Thymus (tissue), 11 donors: ENCODE measurements around the gene CHCT1. TPM values are rescaled to one million over a fixed set of nuclear protein-coding genes. Genes with fewer than 3 reads are reported as not detected.

Experiments used
- DNase-seq, 9 donors: peaks; one replicate each; pipeline ENCODE4 v3.0.0-alpha.2; 2013; ENCODE audit warnings: low spot score in 9 of 9, low read depth in 6 of 9, missing footprints in 1 of 9
- H3K27ac ChIP-seq, 2 donors: one replicate each; pipeline ENCODE4 v1.5.1; 2013; ENCODE audit warnings: control low read depth in 1 of 2, low read depth in 1 of 2, low read length in 1 of 2, mild to moderate bottlenecking in 1 of 2, moderate library complexity in 1 of 2
- H3K27me3 ChIP-seq, 2 donors: one replicate each; pipeline ENCODE4 v1.5.1; 2013; ENCODE audit warnings: low read length in 1 of 2; ENCODE audit not compliant: control insufficient read depth in 2 of 2, insufficient read depth in 1 of 2
- H3K36me3 ChIP-seq, 2 donors: one replicate each; pipeline ENCODE4 v1.5.1; 2013; ENCODE audit warnings: low read length in 1 of 2, mild to moderate bottlenecking in 1 of 2, moderate library complexity in 1 of 2; ENCODE audit not compliant: control insufficient read depth in 2 of 2, insufficient read depth in 2 of 2
- H3K4me1 ChIP-seq, 2 donors: one replicate each; pipeline ENCODE4 v1.5.1; 2013; ENCODE audit warnings: low read length in 2 of 2; ENCODE audit not compliant: control insufficient read depth in 2 of 2, insufficient read depth in 2 of 2
- H3K4me3 ChIP-seq, 2 donors: one replicate each; pipeline ENCODE4 v1.5.1; 2013; ENCODE audit warnings: low read length in 2 of 2, control low read depth in 1 of 2, mild to moderate bottlenecking in 1 of 2
- H3K9me3 ChIP-seq, 2 donors: one replicate each; pipeline ENCODE4 v1.5.1; 2013; ENCODE audit warnings: low read length in 1 of 2, mild to moderate bottlenecking in 1 of 2; ENCODE audit not compliant: control insufficient read depth in 2 of 2, insufficient read depth in 1 of 2
- WGBS: extraction: QIAGEN DNeasy Blood & Tissue Kit; methylation state at CpG from one replicate; pipeline ENCODE4 v1.1.7; 2013; 5-methylcytosine and 5-hydroxymethylcytosine counted together
- polyA plus RNA-seq: library from polyadenylated mRNA; stranded (reverse); fragments of 200-250 nt; gene quantifications from one replicate; pipeline ENCODE4 v1.2.3, GENCODE V29; 2013
- total RNA-seq: library from RNA; stranded (reverse); fragments of 120-200 nt; gene quantifications from one replicate; pipeline ENCODE4 v1.2.4, GENCODE V29; 2013
- donor health status: healthy.

Gene CHCT1
- total and polyA plus RNA-seq, 2 donors: 0.05 to 0.09 TPM

DNA sequence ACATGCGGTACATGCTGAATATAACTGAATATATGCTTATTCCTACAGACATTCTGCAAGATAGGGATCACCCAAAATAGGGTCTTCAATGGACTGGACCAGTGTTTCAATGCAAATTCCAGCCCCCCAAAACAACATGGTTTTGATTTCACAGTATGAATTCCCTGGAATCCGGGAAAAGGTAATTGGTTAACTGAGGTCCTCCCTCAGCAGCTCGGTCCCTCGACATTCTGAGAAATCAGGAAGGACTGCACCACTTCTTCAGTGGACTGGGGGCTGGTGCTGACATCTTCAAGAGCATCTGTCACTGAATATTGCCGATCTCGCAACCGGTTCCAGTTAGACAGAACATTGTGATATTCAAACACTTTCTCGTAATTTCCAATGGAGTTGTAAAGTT is 25.1 kb downstream of the CHCT1 start:
- H3K27me3 ChIP-seq: no peaks in the 10 kb centered on the region
- no peak overlapping the region for H3K4me3 ChIP-seq
- no peak for DNase-seq
- no peaks in the 10 kb centered on the region for H3K9me3 ChIP-seq
- 98% methylated on average over 8 of the region's 8 CpGs for WGBS
- H3K36me3 ChIP-seq: peaks cover 22 to 33% of the 10 kb centered on the region in 2 donors
- H3K4me1 ChIP-seq: no peaks in the 10 kb centered on the region
- no peak overlapping the region for H3K27ac ChIP-seq

DNA sequence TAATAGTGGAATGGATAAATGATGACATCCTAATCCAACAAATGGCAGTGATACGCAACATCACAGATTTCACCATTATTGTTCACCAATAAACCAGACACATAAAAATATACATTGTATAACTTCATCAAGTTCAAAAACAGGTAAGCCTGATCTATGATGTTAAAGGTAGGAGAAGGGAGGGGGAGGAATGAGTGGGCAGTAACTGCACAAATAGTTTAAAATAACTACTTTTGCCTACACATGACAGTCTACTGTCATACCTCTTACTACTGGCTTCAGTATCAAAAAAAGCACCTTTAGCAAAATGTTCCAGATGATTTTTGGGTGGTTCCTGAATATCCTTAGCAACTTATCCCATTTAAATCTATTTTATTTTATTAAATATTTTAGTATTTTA is 28.8 kb downstream of the CHCT1 start:
- no peak for DNase-seq
- Histone ChIP-seq H3K27me3 (no peaks in the 10 kb centered on the region), H3K9me3 (no peaks in the 10 kb centered on the region), H3K36me3 (peaks cover 38 to 45% of the 10 kb centered on the region in 2 donors), H3K27ac (no peak overlapping the region), H3K4me3 (no peak overlapping the region), H3K4me1 (no peaks in the 10 kb centered on the region)
- 100% methylated on average over 1 of the region's 1 CpG for WGBS

DNA sequence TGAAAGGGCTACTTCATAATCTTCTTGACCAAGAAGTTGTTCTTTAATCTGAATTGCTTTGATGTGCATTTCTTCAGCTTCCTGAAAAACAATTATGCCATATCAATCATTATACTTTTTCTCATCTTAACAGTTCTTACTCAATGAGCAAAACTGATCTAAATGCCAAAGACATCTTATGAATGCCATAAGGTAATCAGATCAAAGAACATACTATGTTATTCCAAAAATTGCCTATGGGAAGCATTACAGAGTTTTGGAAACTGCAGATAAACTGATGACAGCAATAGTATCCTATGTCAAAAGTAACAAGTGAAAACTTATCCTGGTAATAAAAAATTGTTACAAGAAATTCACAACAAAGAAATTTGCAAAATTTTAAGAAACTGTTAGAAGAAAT is 29.7 kb downstream of the CHCT1 start:
- H3K27ac ChIP-seq: no peak overlapping the region

DNA sequence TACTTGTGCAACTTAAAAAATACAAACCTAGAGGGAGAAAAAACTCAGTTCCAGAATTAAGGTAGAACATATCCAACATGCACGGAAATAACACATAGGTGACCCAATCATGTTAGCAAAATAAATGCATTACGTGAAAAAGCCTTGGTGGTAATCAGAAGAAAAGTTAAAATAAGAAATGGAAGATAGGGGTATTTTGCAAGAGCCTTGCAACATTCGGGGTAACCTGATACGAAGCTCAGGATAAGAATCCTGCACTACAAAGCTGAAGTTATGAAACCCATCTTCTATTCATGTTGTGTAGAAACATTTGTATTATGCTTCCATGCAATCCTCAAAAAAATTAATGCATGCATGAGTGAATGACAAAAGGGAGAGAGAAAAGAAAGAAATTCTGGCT is 33.1 kb downstream of the CHCT1 start:
- H3K4me3 ChIP-seq: no peak overlapping the region
- no peaks in the 10 kb centered on the region for H3K4me1 ChIP-seq
- 86% methylated on average over 4 of the region's 4 CpGs for WGBS
- no peak for DNase-seq
- H3K27ac ChIP-seq: no peak overlapping the region
- peaks cover 33 to 45% of the 10 kb centered on the region in 2 donors for H3K36me3 ChIP-seq
- no peaks in the 10 kb centered on the region for H3K27me3 ChIP-seq
- no peaks in the 10 kb centered on the region for H3K9me3 ChIP-seq

More for the DNA sequence above, 29.7 kb downstream of the CHCT1 start:
- DNase-seq: no peak
- no peaks in the 10 kb centered on the region for H3K4me1 ChIP-seq
- H3K9me3 ChIP-seq: no peaks in the 10 kb centered on the region
- no peaks in the 10 kb centered on the region for H3K27me3 ChIP-seq
- H3K36me3 ChIP-seq: peaks cover 37 to 42% of the 10 kb centered on the region in 2 donors
- no peak overlapping the region for H3K4me3 ChIP-seq

DNA sequence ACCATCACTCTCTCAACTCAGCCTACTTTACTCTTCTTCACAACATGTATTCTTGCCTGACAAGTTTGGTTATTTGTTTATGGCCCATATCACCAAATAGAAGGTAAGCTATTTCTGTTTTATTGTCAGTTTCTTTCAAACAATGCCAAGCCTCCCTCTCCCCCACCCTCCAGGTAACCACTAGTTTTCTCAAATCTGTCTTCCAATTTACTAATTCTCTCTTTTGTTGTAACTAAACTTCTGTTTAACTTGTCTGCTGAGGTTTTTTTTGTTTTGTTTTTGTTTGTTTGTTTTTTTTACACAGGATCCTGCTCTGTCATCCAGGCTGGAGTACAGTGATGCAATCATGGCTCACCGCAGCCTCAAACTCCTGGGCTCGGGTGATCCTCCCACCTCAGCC is 34.9 kb downstream of the CHCT1 start:
- Histone ChIP-seq H3K9me3 (no peaks in the 10 kb centered on the region), H3K27ac (no peak overlapping the region), H3K4me1 (no peaks in the 10 kb centered on the region), H3K4me3 (no peak overlapping the region), H3K36me3 (peaks cover 33 to 50% of the 10 kb centered on the region in 2 donors), H3K27me3 (no peaks in the 10 kb centered on the region)
- WGBS: 98% methylated on average over 2 of the region's 2 CpGs
- no peak for DNase-seq

DNA sequence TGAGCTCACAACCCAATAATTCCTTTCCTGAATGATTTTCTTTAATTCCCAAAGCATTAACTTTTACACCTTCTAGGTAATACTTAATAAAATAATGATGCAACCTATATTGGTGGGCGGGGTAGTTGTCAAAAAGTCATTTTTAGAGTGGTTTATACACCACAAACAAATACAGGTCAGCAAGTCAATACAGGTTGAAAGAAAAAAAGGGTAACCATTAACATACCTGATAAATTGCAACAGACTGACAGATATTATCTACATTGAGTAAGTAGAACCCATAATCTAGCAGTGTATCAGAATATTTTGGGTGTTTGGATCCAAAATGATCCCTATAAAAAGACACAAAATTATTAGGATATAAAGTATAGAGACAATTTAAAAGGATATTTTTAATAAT is 39.3 kb downstream of the CHCT1 start:
- Histone ChIP-seq H3K36me3 (peaks cover 30 to 56% of the 10 kb centered on the region in 2 donors), H3K4me3 (no peak overlapping the region)
- WGBS: 97% methylated on average over 1 of the region's 1 CpG

DNA sequence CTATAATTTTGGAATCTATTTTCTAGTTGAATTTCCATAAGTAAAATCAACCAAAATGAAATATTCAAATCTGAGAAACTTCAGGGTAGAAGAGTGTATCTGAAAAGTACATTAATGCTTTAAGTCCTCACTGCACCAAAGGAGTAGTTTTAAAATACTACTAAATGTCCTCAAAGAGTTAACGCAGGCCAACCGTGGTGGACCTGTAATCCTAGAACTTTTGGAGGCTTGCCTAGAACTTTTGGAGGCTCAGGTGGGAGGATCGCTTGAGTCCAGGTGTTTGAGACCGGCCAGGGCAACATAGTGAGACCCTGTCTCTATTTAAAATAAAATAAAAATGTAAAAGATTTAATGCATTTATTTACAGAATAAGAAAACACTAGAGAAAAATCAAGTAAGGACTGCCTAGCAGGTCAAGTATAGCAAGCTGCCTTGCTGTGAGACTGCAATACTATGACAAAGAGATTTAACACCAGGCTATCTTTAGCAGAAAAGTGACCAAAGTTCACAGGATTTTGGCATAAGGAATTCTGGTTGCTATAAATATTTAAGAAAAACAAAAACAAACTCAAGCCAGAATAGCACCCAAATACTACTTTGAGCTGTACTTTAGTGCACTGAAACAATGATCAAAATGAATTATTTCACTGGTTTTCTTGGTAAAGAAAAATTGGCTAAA is 41.0 kb downstream of the CHCT1 start:
- H3K4me3 ChIP-seq: no peak overlapping the region
- H3K4me1 ChIP-seq: no peaks in the 10 kb centered on the region
- no peaks in the 10 kb centered on the region for H3K27me3 ChIP-seq
- no peaks in the 10 kb centered on the region for H3K9me3 ChIP-seq
- no peak for DNase-seq
- no peak overlapping the region for H3K27ac ChIP-seq
- 96% methylated on average over 4 of the region's 4 CpGs for WGBS
- H3K36me3 ChIP-seq: peaks cover 18 to 52% of the 10 kb centered on the region in 2 donors

More for the DNA sequence above, 39.3 kb downstream of the CHCT1 start:
- H3K9me3 ChIP-seq: no peaks in the 10 kb centered on the region
- no peaks in the 10 kb centered on the region for H3K4me1 ChIP-seq
- no peak for DNase-seq
- H3K27me3 ChIP-seq: no peaks in the 10 kb centered on the region
- H3K27ac ChIP-seq: no peak overlapping the region

DNA sequence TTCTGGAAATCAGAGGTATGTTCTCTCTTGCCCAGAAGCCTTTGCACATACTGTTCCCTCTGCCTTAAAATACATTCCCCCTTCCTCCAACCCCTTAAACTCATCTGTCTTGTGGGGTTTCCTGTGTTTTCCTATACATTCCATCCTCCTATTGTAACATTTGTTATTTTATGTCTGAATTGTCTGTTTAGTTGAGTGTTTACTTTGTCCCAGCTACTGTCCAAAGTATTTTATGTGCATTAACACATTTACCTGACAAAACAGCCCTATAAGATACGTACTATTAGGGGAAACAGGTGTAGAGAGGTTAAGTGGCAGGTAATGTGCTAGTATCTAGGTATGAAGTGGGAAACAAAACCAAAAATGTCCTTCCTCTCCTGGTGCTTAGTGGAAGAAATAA is 42.1 kb downstream of the CHCT1 start:
- Histone ChIP-seq H3K4me3 (no peak overlapping the region), H3K4me1 (no peaks in the 10 kb centered on the region), H3K9me3 (no peaks in the 10 kb centered on the region), H3K36me3 (peaks cover 18 to 47% of the 10 kb centered on the region in 2 donors), H3K27ac (no peak overlapping the region), H3K27me3 (no peaks in the 10 kb centered on the region)
- DNase-seq: no peak
- WGBS: 99% methylated on average over 1 of the region's 1 CpG

DNA sequence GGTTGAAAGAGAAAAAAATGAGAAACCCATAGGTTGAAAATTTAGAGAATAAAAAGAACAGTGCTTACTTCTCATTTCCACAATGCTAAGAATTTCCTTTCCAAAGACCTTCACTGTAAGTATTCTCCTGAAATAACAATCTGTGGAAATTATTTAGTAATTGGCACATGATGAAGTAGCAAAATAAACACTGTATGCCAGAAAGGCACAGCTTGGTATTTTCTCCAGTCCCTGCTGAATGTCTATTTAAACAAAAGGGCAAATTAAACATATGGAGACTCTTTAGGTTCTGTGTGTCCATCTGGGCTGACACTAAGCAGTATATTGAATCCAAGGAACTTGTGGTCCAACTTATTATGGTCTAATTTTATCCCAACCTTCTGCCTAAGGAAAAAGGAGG is 46.1 kb downstream of the CHCT1 start:
- Histone ChIP-seq H3K27ac (no peak overlapping the region), H3K4me3 (no peak overlapping the region), H3K27me3 (no peaks in the 10 kb centered on the region), H3K36me3 (peaks cover 11 to 23% of the 10 kb centered on the region in 2 donors), H3K4me1 (no peaks in the 10 kb centered on the region), H3K9me3 (no peaks in the 10 kb centered on the region)
- DNase-seq: no peak
